ENCODE measurements around the gene KCTD19. TPM values are rescaled to one million over a fixed set of nuclear protein-coding genes. Genes with fewer than 3 reads are reported as not detected.
"Not testable (repeated sequence)": the region's sequence is repeated elsewhere in the genome, so short reads cannot be mapped to it uniquely, and the experiment has no call there.

KCTD19 gene
- not detected for polyA plus RNA-seq

- WGBS, 2 donors: 7 to 9% methylated on average over 56 to 61 of the region's 61 CpGs
- H3K9me3 ChIP-seq (ENCODE audit: control insufficient read depth in 2 of 2, insufficient read depth in 1 of 2, low read depth in 1 of 2, low read length in 1 of 2): no peaks in the 10 kb centered on the region
- peaks cover 6 to 8% of the 10 kb centered on the region in 2 donors for H3K4me1 ChIP-seq (ENCODE audit: control insufficient read depth in 2 of 2, insufficient read depth in 2 of 2, low read length in 1 of 2)
- no peaks in the 10 kb centered on the region for H3K27me3 ChIP-seq (ENCODE audit: control insufficient read depth in 1 of 2, insufficient read depth in 2 of 2, low read length in 2 of 2)
- peak within 1 kb of the TSS; percentile 31 to 38 for H3K4me3 ChIP-seq (ENCODE audit: low read depth in 1 of 2, low read length in 2 of 2)
- H3K27ac ChIP-seq (ENCODE audit: low read depth in 2 of 2, low read length in 1 of 2): no peak within 1 kb of the TSS
- H3K36me3 ChIP-seq (ENCODE audit: control insufficient read depth in 2 of 2, insufficient read depth in 2 of 2, low read length in 1 of 2): no peaks in the 10 kb centered on the region
These were observed at the start of gene KCTD19, which contains the start of gene LRRC36 for GRCh38 chr16:67326472-67327309. KCTD19 (minus strand) TSS chr16:67326741; CDS start chr16:67326707, 34 bp downstream. LRRC36 (plus strand) TSS chr16:67326815; CDS start chr16:67326863, 48 bp downstream.

- H3K27ac ChIP-seq (ENCODE audit: low read depth in 2 of 2, low read length in 1 of 2); H3K4me3 ChIP-seq (ENCODE audit: low read depth in 1 of 2, low read length in 2 of 2); H3K4me1 ChIP-seq (ENCODE audit: control insufficient read depth in 2 of 2, insufficient read depth in 2 of 2, low read length in 1 of 2); H3K9me3 ChIP-seq (ENCODE audit: control insufficient read depth in 2 of 2, insufficient read depth in 1 of 2, low read depth in 1 of 2, low read length in 1 of 2); H3K27me3 ChIP-seq (ENCODE audit: control insufficient read depth in 1 of 2, insufficient read depth in 2 of 2, low read length in 2 of 2); H3K36me3 ChIP-seq (ENCODE audit: control insufficient read depth in 2 of 2, insufficient read depth in 2 of 2, low read length in 1 of 2): not testable (repeated sequence)
- 88 to 89% methylated on average over 11 of the region's 11 CpGs for WGBS, 2 donors
These were observed 49.5 kb upstream of the KCTD19 start for GRCh38 chr16:67376012-67376411.

- Histone ChIP-seq H3K9me3 (ENCODE audit: control insufficient read depth in 2 of 2, insufficient read depth in 1 of 2, low read depth in 1 of 2, low read length in 1 of 2) (no peaks in the 10 kb centered on the region), H3K4me3 (ENCODE audit: low read depth in 1 of 2, low read length in 2 of 2) (no peak overlapping the region), H3K27ac (ENCODE audit: low read depth in 2 of 2, low read length in 1 of 2) (no peak overlapping the region), H3K4me1 (ENCODE audit: control insufficient read depth in 2 of 2, insufficient read depth in 2 of 2, low read length in 1 of 2) (no peaks in the 10 kb centered on the region), H3K36me3 (ENCODE audit: control insufficient read depth in 2 of 2, insufficient read depth in 2 of 2, low read length in 1 of 2) (no peaks in the 10 kb centered on the region), H3K27me3 (ENCODE audit: control insufficient read depth in 1 of 2, insufficient read depth in 2 of 2, low read length in 2 of 2) (no peaks in the 10 kb centered on the region)
These were observed 46.1 kb upstream of the KCTD19 start for GRCh38 chr16:67372664-67373063.

- Histone ChIP-seq H3K4me1 (ENCODE audit: control insufficient read depth in 2 of 2, insufficient read depth in 2 of 2, low read length in 1 of 2) (no peaks in the 10 kb centered on the region), H3K27ac (ENCODE audit: low read depth in 2 of 2, low read length in 1 of 2) (no peak overlapping the region), H3K36me3 (ENCODE audit: control insufficient read depth in 2 of 2, insufficient read depth in 2 of 2, low read length in 1 of 2) (no peaks in the 10 kb centered on the region), H3K27me3 (ENCODE audit: control insufficient read depth in 1 of 2, insufficient read depth in 2 of 2, low read length in 2 of 2) (no peaks in the 10 kb centered on the region), H3K9me3 (ENCODE audit: control insufficient read depth in 2 of 2, insufficient read depth in 1 of 2, low read depth in 1 of 2, low read length in 1 of 2) (no peaks in the 10 kb centered on the region), H3K4me3 (ENCODE audit: low read depth in 1 of 2, low read length in 2 of 2) (no peak overlapping the region)
- WGBS, 2 donors: 91% methylated on average over 4 of the region's 4 CpGs
These were observed 44.1 kb upstream of the KCTD19 start for GRCh38 chr16:67370661-67371060.

GRCh38 chr16:67364600-67365235 is 38.2 kb upstream of the KCTD19 start:
- H3K4me1 ChIP-seq (ENCODE audit: control insufficient read depth in 2 of 2, insufficient read depth in 2 of 2, low read length in 1 of 2): no peaks in the 10 kb centered on the region
- no peak overlapping the region for H3K4me3 ChIP-seq (ENCODE audit: low read depth in 1 of 2, low read length in 2 of 2)
- no peaks in the 10 kb centered on the region for H3K36me3 ChIP-seq (ENCODE audit: control insufficient read depth in 2 of 2, insufficient read depth in 2 of 2, low read length in 1 of 2)
- no peak overlapping the region for H3K27ac ChIP-seq (ENCODE audit: low read depth in 2 of 2, low read length in 1 of 2)
- H3K9me3 ChIP-seq (ENCODE audit: control insufficient read depth in 2 of 2, insufficient read depth in 1 of 2, low read depth in 1 of 2, low read length in 1 of 2): no peaks in the 10 kb centered on the region
- H3K27me3 ChIP-seq (ENCODE audit: control insufficient read depth in 1 of 2, insufficient read depth in 2 of 2, low read length in 2 of 2): no peaks in the 10 kb centered on the region

DNA sequence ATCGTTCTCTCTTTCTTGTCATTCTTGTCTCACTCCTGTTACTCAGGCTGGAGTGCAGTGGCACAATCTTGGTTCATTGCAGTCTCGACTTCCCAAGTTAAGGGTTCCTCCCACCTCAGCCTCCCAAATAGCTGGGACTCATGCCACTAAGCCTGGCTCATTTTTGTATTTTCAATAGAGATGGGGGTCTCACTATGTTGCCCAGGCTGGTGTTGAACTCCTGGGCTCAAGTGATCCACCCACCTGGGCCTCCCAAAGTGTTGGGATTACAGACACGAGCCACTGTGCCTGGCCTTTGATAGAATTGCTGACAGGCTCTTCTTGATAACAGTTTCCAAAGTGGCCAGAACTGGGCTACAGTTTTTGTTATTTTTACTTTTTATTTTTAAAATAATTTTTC is 34.5 kb upstream of the KCTD19 start:
- H3K27ac ChIP-seq (ENCODE audit: low read depth in 2 of 2, low read length in 1 of 2): no peak overlapping the region

GRCh38 chr16:67359540-67360269 is 33.2 kb upstream of the KCTD19 start:
- H3K27me3 ChIP-seq (ENCODE audit: control insufficient read depth in 1 of 2, insufficient read depth in 2 of 2, low read length in 2 of 2): not testable (repeated sequence)

More for the DNA sequence above, 34.5 kb upstream of the KCTD19 start:
- H3K36me3 ChIP-seq (ENCODE audit: control insufficient read depth in 2 of 2, insufficient read depth in 2 of 2, low read length in 1 of 2): no peaks in the 10 kb centered on the region
- H3K4me3 ChIP-seq (ENCODE audit: low read depth in 1 of 2, low read length in 2 of 2): no peak overlapping the region
- WGBS, 2 donors: 83 to 85% methylated on average over 3 of the region's 3 CpGs
- H3K27me3 ChIP-seq (ENCODE audit: control insufficient read depth in 1 of 2, insufficient read depth in 2 of 2, low read length in 2 of 2): no peaks in the 10 kb centered on the region
- H3K9me3 ChIP-seq (ENCODE audit: control insufficient read depth in 2 of 2, insufficient read depth in 1 of 2, low read depth in 1 of 2, low read length in 1 of 2): no peaks in the 10 kb centered on the region
- no peaks in the 10 kb centered on the region for H3K4me1 ChIP-seq (ENCODE audit: control insufficient read depth in 2 of 2, insufficient read depth in 2 of 2, low read length in 1 of 2)

GRCh38 chr16:67357561-67357960 is 31.0 kb upstream of the KCTD19 start:
- Histone ChIP-seq H3K36me3 (ENCODE audit: control insufficient read depth in 2 of 2, insufficient read depth in 2 of 2, low read length in 1 of 2) (no peaks in the 10 kb centered on the region), H3K27me3 (ENCODE audit: control insufficient read depth in 1 of 2, insufficient read depth in 2 of 2, low read length in 2 of 2) (no peaks in the 10 kb centered on the region), H3K4me1 (ENCODE audit: control insufficient read depth in 2 of 2, insufficient read depth in 2 of 2, low read length in 1 of 2) (no peaks in the 10 kb centered on the region), H3K4me3 (ENCODE audit: low read depth in 1 of 2, low read length in 2 of 2) (no peak overlapping the region), H3K9me3 (ENCODE audit: control insufficient read depth in 2 of 2, insufficient read depth in 1 of 2, low read depth in 1 of 2, low read length in 1 of 2) (no peaks in the 10 kb centered on the region), H3K27ac (ENCODE audit: low read depth in 2 of 2, low read length in 1 of 2) (no peak overlapping the region)
- WGBS, 2 donors: 61 to 69% methylated on average over 4 of the region's 4 CpGs

More at GRCh38 chr16:67359540-67360269, 33.2 kb upstream of the KCTD19 start:
- not testable (repeated sequence) for H3K36me3 ChIP-seq (ENCODE audit: control insufficient read depth in 2 of 2, insufficient read depth in 2 of 2, low read length in 1 of 2); H3K4me1 ChIP-seq (ENCODE audit: control insufficient read depth in 2 of 2, insufficient read depth in 2 of 2, low read length in 1 of 2); H3K27ac ChIP-seq (ENCODE audit: low read depth in 2 of 2, low read length in 1 of 2); H3K9me3 ChIP-seq (ENCODE audit: control insufficient read depth in 2 of 2, insufficient read depth in 1 of 2, low read depth in 1 of 2, low read length in 1 of 2); H3K4me3 ChIP-seq (ENCODE audit: low read depth in 1 of 2, low read length in 2 of 2)
- 94 to 95% methylated on average over 8 of the region's 8 CpGs for WGBS, 2 donors

- H3K36me3 ChIP-seq (ENCODE audit: control insufficient read depth in 2 of 2, insufficient read depth in 2 of 2, low read length in 1 of 2): no peaks in the 10 kb centered on the region
- 76 to 78% methylated on average over 3 of the region's 3 CpGs for WGBS, 2 donors
- no peaks in the 10 kb centered on the region for H3K9me3 ChIP-seq (ENCODE audit: control insufficient read depth in 2 of 2, insufficient read depth in 1 of 2, low read depth in 1 of 2, low read length in 1 of 2)
- no peak overlapping the region for H3K4me3 ChIP-seq (ENCODE audit: low read depth in 1 of 2, low read length in 2 of 2)
- H3K4me1 ChIP-seq (ENCODE audit: control insufficient read depth in 2 of 2, insufficient read depth in 2 of 2, low read length in 1 of 2): no peaks in the 10 kb centered on the region
- H3K27me3 ChIP-seq (ENCODE audit: control insufficient read depth in 1 of 2, insufficient read depth in 2 of 2, low read length in 2 of 2): no peaks in the 10 kb centered on the region
- no peak overlapping the region for H3K27ac ChIP-seq (ENCODE audit: low read depth in 2 of 2, low read length in 1 of 2)
These were observed 29.9 kb upstream of the KCTD19 start for GRCh38 chr16:67356396-67356795.
